ENCODE measurements around the gene FAM50B.

GRCh38 chr6:3872370-3872854 lies 23.2 kb downstream of the FAM50B start:
- TF ChIP-seq CTCF (conservative IDR thresholded peaks at IDR 0.05; ENCODE audit: low read length) = no peak
- no peak for TF ChIP-seq EZH2phosphoT487 (IDR thresholded peaks at IDR 0.05; ENCODE audit: borderline replicate concordance, low read depth, low read length)
